ENCODE measurements around the gene KBTBD12. TPM values are rescaled to one million over a fixed set of nuclear protein-coding genes. Genes with fewer than 3 reads are reported as not detected.

KBTBD12 gene
- total RNA-seq, 1 experiment from 2014 or later = not detected

DNA sequence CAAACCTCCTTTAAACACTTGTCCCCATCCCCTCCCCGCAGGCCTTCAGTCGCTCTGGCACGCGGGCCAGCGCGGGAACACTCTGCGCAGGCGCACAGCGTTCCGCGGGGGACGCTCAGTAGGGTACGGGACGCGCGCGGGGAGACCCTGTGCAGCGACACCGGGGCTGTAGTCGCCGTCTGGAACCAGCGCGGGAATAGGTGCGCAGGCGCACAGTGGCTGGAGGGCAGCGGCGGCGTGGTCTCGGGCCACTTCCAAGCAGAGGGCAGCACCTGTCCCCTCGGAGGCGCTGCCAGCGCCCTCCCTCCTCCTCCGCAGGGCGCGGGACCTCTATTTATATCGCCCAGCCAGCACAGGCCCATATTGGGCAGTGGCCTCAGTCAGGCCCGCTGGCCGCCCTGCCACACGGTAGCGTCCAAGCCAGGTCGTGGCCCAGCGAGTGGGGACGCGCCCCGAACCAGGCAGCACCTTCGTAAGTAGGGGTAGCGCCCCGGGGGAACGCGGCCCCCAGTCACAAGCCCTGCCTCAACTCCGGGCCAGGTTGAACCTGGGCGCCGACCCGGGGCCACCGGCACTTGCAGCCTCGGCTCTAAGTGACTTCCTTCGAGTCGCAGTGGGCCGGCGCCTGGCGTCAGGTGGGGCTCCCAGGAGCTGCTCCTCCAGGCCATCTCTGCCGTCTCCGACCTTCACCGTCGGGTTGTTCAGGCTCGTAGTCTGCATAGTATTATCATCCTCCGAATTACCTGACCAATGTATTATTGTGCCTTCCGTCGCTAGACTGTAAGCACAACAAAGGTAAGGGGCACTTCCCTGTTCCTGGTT, at the start of gene KBTBD12 (continued):
- no peak for TF ChIP-seq YY1 (IDR thresholded peaks at IDR 0.05; ENCODE audit: extremely low read depth, insufficient replicate concordance, low read depth, low read length)
- TF ChIP-seq, protein P1, sequence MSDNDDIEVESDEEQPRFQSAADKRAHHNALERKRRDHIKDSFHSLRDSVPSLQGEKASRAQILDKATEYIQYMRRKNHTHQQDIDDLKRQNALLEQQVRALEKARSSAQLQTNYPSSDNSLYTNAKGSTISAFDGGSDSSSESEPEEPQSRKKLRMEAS (IDR thresholded peaks at IDR 0.05) = no peak

DNA sequence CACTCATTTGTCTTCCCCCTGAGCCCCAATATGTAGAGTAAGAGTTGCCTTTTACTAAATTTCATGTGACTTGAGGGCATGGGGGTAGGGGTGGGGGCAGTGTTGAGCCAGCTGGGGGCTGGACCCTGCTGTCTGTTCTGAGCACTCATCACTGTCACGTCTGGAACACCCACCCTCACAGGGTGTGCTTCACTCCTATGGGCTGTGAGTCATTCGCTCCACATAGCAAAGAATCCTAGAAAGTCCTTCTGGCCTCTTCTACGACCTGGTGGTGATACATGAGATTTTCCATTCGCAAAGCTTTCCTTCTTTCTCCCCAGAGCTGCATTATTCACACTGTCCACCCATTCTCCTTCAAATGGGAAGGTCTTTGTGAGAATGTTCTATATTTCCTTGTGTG, 49.1 kb upstream of the KBTBD12 start:
- H3K9me3 ChIP-seq (ENCODE audit: control insufficient read depth in 1 of 2, insufficient read depth in 1 of 2, low read depth in 1 of 2, low read length in 2 of 2) = no peaks in the 10 kb centered on the region
- 0 out of 2 replicates have a peak overlapping the region, but pooled peaks have one; percentile 9 for H3K9ac ChIP-seq (ENCODE audit: low read length)
- peak overlapping the region; percentile 55 for H3K4me2 ChIP-seq (ENCODE audit: low read length)
- intact Hi-C loops (cut with micrococcal nuclease) = no loop called here
- no peaks in the 10 kb centered on the region for H3K36me3 ChIP-seq (ENCODE audit: control insufficient read depth in 1 of 2, insufficient read depth in 2 of 2, low read length in 2 of 2)
- peaks cover 5 to 17% of the 10 kb centered on the region in 2 experiments; a peak in 3 of 4 replicates for H3K4me1 ChIP-seq (ENCODE audit: control insufficient read depth in 1 of 2, insufficient read depth in 2 of 2, low read length in 2 of 2)
- DNase-seq (ENCODE audit: low read depth, low spot score) (peak; percentile 59), ATAC-seq (peak; percentile 99)
- H3K79me2 ChIP-seq (ENCODE audit: insufficient read depth, low read length) = no peaks in the 10 kb centered on the region
- H4K20me1 ChIP-seq (ENCODE audit: insufficient read depth) = no peaks in the 10 kb centered on the region
- peak overlapping the region; percentile 1 for H2AFZ ChIP-seq (ENCODE audit: low read depth, low read length, poor library complexity, severe bottlenecking)
- H3K4me3 ChIP-seq (replicated peaks in 1 of 2; ENCODE audit: low read depth in 1 of 2, low read length in 2 of 2) = no peak overlapping the region
- ChIA-PET CTCF (no interaction called here), RAD21 (ENCODE audit: low non-redundant PET in 1 of 2, low total read pairs in 2 of 2, uncharacterized antibody in 2 of 2, unreplicated experiment in 2 of 2) (no interaction called here), POLR2A (no interaction called here)
- no TSS peak for BruUV-seq (replicated peaks)
- no peaks in the 10 kb centered on the region for H3K9me2 ChIP-seq (ENCODE audit: insufficient read depth)
- H3K27me3 ChIP-seq (ENCODE audit: insufficient read depth, low read length) = no peaks in the 10 kb centered on the region
- H3K27ac ChIP-seq (ENCODE audit: low read depth, low read length) = no peak overlapping the region
- TF ChIP-seq TCF7L2 (IDR thresholded peaks at IDR 0.05; ENCODE audit: borderline replicate concordance, extremely low read depth, insufficient read depth, insufficient read length) (no peak), EZH2 (IDR thresholded peaks at IDR 0.05) (no peak), POLR2AphosphoS5 (IDR thresholded peaks at IDR 0.05; ENCODE audit: low read depth, low read length) (no peak), FOSL1 (IDR thresholded peaks at IDR 0.05; ENCODE audit: low read depth) (peak; percentile 62), YY1 (IDR thresholded peaks at IDR 0.05; ENCODE audit: extremely low read depth, insufficient replicate concordance, low read depth, low read length) (no peak), EZH2phosphoT487 (IDR thresholded peaks at IDR 0.05; ENCODE audit: borderline replicate concordance) (no peak), CEBPB (IDR thresholded peaks at IDR 0.05; ENCODE audit: low read depth) (no peak), SRF (IDR thresholded peaks at IDR 0.05; ENCODE audit: low read depth) (no peak)
- TF ChIP-seq, protein P2, sequence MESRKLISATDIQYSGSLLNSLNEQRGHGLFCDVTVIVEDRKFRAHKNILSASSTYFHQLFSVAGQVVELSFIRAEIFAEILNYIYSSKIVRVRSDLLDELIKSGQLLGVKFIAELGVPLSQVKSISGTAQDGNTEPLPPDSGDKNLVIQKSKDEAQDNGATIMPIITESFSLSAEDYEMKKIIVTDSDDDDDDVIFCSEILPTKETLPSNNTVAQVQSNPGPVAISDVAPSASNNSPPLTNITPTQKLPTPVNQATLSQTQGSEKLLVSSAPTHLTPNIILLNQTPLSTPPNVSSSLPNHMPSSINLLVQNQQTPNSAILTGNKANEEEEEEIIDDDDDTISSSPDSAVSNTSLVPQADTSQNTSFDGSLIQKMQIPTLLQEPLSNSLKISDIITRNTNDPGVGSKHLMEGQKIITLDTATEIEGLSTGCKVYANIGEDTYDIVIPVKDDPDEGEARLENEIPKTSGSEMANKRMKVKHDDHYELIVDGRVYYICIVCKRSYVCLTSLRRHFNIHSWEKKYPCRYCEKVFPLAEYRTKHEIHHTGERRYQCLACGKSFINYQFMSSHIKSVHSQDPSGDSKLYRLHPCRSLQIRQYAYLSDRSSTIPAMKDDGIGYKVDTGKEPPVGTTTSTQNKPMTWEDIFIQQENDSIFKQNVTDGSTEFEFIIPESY (IDR thresholded peaks at IDR 0.05; ENCODE audit: extremely low read depth, insufficient replicate concordance, low read length) = no peak
- TF ChIP-seq, protein P3, sequence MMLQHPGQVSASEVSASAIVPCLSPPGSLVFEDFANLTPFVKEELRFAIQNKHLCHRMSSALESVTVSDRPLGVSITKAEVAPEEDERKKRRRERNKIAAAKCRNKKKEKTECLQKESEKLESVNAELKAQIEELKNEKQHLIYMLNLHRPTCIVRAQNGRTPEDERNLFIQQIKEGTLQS (IDR thresholded peaks at IDR 0.05) = no peak
- TF ChIP-seq, protein P4, sequence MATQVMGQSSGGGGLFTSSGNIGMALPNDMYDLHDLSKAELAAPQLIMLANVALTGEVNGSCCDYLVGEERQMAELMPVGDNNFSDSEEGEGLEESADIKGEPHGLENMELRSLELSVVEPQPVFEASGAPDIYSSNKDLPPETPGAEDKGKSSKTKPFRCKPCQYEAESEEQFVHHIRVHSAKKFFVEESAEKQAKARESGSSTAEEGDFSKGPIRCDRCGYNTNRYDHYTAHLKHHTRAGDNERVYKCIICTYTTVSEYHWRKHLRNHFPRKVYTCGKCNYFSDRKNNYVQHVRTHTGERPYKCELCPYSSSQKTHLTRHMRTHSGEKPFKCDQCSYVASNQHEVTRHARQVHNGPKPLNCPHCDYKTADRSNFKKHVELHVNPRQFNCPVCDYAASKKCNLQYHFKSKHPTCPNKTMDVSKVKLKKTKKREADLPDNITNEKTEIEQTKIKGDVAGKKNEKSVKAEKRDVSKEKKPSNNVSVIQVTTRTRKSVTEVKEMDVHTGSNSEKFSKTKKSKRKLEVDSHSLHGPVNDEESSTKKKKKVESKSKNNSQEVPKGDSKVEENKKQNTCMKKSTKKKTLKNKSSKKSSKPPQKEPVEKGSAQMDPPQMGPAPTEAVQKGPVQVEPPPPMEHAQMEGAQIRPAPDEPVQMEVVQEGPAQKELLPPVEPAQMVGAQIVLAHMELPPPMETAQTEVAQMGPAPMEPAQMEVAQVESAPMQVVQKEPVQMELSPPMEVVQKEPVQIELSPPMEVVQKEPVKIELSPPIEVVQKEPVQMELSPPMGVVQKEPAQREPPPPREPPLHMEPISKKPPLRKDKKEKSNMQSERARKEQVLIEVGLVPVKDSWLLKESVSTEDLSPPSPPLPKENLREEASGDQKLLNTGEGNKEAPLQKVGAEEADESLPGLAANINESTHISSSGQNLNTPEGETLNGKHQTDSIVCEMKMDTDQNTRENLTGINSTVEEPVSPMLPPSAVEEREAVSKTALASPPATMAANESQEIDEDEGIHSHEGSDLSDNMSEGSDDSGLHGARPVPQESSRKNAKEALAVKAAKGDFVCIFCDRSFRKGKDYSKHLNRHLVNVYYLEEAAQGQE (IDR thresholded peaks at IDR 0.05; ENCODE audit: low read depth) = no peak
- TF ChIP-seq, protein P1 (IDR thresholded peaks at IDR 0.05) = no peak
- TF ChIP-seq, protein P5, sequence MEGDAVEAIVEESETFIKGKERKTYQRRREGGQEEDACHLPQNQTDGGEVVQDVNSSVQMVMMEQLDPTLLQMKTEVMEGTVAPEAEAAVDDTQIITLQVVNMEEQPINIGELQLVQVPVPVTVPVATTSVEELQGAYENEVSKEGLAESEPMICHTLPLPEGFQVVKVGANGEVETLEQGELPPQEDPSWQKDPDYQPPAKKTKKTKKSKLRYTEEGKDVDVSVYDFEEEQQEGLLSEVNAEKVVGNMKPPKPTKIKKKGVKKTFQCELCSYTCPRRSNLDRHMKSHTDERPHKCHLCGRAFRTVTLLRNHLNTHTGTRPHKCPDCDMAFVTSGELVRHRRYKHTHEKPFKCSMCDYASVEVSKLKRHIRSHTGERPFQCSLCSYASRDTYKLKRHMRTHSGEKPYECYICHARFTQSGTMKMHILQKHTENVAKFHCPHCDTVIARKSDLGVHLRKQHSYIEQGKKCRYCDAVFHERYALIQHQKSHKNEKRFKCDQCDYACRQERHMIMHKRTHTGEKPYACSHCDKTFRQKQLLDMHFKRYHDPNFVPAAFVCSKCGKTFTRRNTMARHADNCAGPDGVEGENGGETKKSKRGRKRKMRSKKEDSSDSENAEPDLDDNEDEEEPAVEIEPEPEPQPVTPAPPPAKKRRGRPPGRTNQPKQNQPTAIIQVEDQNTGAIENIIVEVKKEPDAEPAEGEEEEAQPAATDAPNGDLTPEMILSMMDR (IDR thresholded peaks at IDR 0.05 in 2 of 3, conservative IDR thresholded peaks at IDR 0.05 in 1 of 3; ENCODE audit: borderline replicate concordance in 1 of 3, insufficient read depth in 1 of 3, low read depth in 2 of 3, low read length in 2 of 3) = peak in 2 of 3 experiments; percentile 15 to 32; a peak in 3 of 6 replicates

Data from HCT116 (cell line).